Ectodermal cell (in vitro differentiated cells): Measurements from ENCODE around the gene TIAM1.

Experiments used
- H3K27ac ChIP-seq: 2 replicates; pipeline ENCODE4 v1.7.0; 2013; ENCODE audit warnings: mild to moderate bottlenecking, low read depth, low read length; ENCODE audit not compliant: insufficient read depth, poor library complexity, severe bottlenecking
- H3K27me3 ChIP-seq: 2 replicates; pipeline ENCODE4 v1.7.0; 2013; ENCODE audit warnings: mild to moderate bottlenecking, low read length; ENCODE audit not compliant: insufficient read depth, control insufficient read depth, poor library complexity, severe bottlenecking
- H3K36me3 ChIP-seq: one replicate; pipeline ENCODE4 v1.7.0; 2013; ENCODE audit warnings: low read length; ENCODE audit not compliant: control insufficient read depth, insufficient read depth
- H3K4me1 ChIP-seq: one replicate; pipeline ENCODE4 v1.7.0; 2013; ENCODE audit warnings: low read length; ENCODE audit not compliant: control insufficient read depth, insufficient read depth
- H3K4me3 ChIP-seq: 2 replicates; pipeline ENCODE4 v1.7.0; 2013; ENCODE audit warnings: low read depth, low read length, control low read depth; ENCODE audit not compliant: insufficient read depth
- H3K9me3 ChIP-seq: 2 replicates; pipeline ENCODE4 v1.7.0; 2013; ENCODE audit warnings: mild to moderate bottlenecking, low read length, moderate library complexity; ENCODE audit not compliant: control insufficient read depth
- WGBS, 2 experiments: methylation state at CpG; one replicate each; pipeline ENCODE4 v1.1.7; 2013; ENCODE audit warnings: missing lambda C conversion rate in 2 of 2; 5-methylcytosine and 5-hydroxymethylcytosine counted together

TIAM1 gene

DNA sequence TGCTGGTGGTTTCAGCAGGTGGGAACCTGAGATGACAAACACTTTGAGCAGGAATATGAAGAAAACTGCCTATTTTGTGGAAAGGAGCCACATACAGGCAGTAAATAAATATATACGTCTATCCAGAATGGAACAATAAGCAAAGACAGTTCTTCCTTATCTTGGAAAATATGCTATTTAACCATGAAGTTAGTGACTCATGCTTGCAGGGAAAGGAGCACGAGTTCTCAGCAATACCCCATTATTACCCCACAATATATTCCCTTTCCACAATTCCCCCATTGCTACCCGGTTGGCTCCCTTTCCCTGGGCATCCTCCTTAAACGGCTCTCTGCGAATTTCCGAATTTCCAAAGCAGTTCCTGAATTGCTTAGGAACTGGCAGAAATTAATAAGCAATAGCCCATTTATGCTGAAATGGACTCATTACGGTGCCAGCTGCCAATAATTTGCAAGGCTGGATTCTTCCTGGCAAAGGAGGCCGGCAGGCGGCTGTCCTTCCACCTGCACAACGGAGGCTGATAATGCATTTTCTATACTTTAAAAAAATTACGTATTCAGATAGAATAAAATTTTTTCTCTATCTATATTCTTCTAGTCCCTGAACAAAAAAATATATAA, 65.4 kb downstream of the TIAM1 start:
- H3K27me3 ChIP-seq: no peaks in the 10 kb centered on the region
- H3K9me3 ChIP-seq: no peaks in the 10 kb centered on the region
- 91% methylated on average over 9 to 10 of the region's 11 CpGs for WGBS, 2 experiments
- no peak overlapping the region for H3K4me3 ChIP-seq
- no peaks in the 10 kb centered on the region for H3K4me1 ChIP-seq
- H3K27ac ChIP-seq: no peak overlapping the region
- H3K36me3 ChIP-seq: no peaks in the 10 kb centered on the region

GRCh38 chr21:31276663-31277062, 67.4 kb downstream of the TIAM1 start:
- no peak overlapping the region for H3K27ac ChIP-seq
- H3K36me3 ChIP-seq: no peaks in the 10 kb centered on the region
- WGBS, 2 experiments: 86% methylated on average over 7 of the region's 7 CpGs
- H3K9me3 ChIP-seq: no peaks in the 10 kb centered on the region
- H3K4me3 ChIP-seq: no peak overlapping the region
- H3K27me3 ChIP-seq: no peaks in the 10 kb centered on the region
- H3K4me1 ChIP-seq: no peaks in the 10 kb centered on the region

- no peaks in the 10 kb centered on the region for H3K9me3 ChIP-seq
- WGBS, 2 experiments: 80 to 81% methylated on average over 4 to 5 of the region's 6 CpGs
- no peaks in the 10 kb centered on the region for H3K36me3 ChIP-seq
- H3K27me3 ChIP-seq: no peaks in the 10 kb centered on the region
- H3K4me3 ChIP-seq: no peak overlapping the region
- no peaks in the 10 kb centered on the region for H3K4me1 ChIP-seq
- no peak overlapping the region for H3K27ac ChIP-seq
Measured at GRCh38 chr21:31275901-31276300, 68.2 kb downstream of the TIAM1 start.

- no peak overlapping the region for H3K27ac ChIP-seq
- no peaks in the 10 kb centered on the region for H3K36me3 ChIP-seq
- 89 to 90% methylated on average over 2 of the region's 2 CpGs for WGBS, 2 experiments
- no peaks in the 10 kb centered on the region for H3K9me3 ChIP-seq
- H3K4me1 ChIP-seq: peaks cover 3% of the 10 kb centered on the region
- no peak overlapping the region for H3K4me3 ChIP-seq
- H3K27me3 ChIP-seq: no peaks in the 10 kb centered on the region
Measured at GRCh38 chr21:31273278-31273677, 70.8 kb downstream of the TIAM1 start.

DNA sequence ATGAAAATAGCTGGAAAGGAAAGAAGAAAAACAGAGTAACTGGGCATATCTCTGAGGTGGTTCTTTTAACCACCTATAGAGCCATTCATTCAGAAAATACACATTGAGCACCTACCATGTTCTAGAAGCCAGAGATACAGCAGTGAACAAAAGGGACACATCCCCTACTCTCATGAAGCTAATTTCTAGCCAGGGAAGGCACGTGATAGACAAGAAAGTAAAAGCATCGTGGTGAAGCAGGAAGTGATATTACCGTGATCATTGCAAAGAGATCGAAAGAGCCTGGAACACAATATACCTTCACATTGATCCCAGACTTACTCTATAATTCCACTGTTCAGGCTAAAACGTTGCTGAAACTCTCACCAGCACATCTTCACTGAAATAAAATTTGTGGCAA, 76.0 kb downstream of the TIAM1 start:
- H3K27ac ChIP-seq: no peak overlapping the region
- peaks cover 3% of the 10 kb centered on the region for H3K4me1 ChIP-seq
- H3K36me3 ChIP-seq: peaks cover 4% of the 10 kb centered on the region
- no peak overlapping the region for H3K4me3 ChIP-seq
- H3K27me3 ChIP-seq: no peaks in the 10 kb centered on the region
- no peaks in the 10 kb centered on the region for H3K9me3 ChIP-seq
- 91 to 94% methylated on average over 5 of the region's 5 CpGs for WGBS, 2 experiments

DNA sequence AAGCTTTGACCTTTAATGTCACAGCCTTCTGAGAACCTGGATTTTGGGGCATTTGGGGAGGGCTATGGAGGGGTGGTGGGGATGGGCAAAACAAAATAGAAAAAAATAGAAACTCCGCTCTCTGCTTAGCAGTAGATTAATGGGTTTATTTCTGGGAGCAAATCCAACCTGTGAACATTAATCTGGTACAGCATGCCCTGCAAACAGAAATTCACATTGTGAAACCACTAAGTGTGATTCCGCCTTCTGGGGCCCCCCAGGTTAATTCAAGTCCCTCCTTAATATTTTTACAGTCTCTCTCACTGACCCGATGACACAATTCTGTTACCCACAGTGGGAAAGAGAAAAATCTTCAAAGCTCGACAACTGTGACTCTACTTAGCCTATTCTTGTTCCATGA, 76.4 kb downstream of the TIAM1 start:
- H3K4me3 ChIP-seq: no peak overlapping the region
- 94 to 95% methylated on average over 4 of the region's 4 CpGs for WGBS, 2 experiments
- H3K27ac ChIP-seq: no peak overlapping the region
- H3K36me3 ChIP-seq: peaks cover 4% of the 10 kb centered on the region
- H3K4me1 ChIP-seq: peaks cover 3% of the 10 kb centered on the region
- H3K27me3 ChIP-seq: no peaks in the 10 kb centered on the region
- no peaks in the 10 kb centered on the region for H3K9me3 ChIP-seq

- Histone ChIP-seq H3K9me3 (no peaks in the 10 kb centered on the region), H3K36me3 (peaks cover 4% of the 10 kb centered on the region), H3K4me3 (no peak overlapping the region), H3K27ac (no peak overlapping the region), H3K4me1 (peaks cover 3% of the 10 kb centered on the region), H3K27me3 (no peaks in the 10 kb centered on the region)
- WGBS, 2 experiments: 95 to 96% methylated on average over 18 of the region's 18 CpGs
Measured at GRCh38 chr21:31266241-31266640, 77.8 kb downstream of the TIAM1 start.

DNA sequence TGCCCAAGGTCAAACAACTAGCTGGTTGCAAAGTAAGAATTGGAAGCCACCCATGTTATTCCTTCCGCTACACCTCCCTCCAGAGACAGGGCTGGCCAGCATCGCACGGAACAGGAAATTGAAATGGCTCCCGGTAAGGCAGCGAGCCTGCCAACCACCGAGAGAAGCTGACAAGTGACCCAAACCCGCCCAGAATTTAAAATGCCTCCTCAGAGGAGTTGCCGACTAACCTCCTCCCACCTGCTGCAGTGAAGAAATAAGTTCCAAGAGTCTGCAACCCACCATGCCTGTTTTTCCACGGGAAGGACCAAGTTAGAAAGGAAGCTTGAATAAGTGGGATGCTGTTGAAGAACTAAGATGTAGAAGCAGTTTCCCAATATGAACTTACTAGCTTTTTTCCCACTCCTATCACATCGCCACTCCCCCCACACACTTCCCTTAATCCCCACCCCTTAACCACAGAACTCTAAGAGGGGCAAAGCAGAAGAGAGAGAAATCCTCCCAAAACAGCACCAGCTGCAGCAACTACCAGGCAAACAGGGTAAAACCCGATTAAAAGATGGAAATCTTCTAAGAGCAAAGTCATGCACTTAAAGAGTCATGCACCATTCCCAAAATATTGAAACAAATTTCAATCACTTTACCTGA, 78.6 kb downstream of the TIAM1 start:
- Histone ChIP-seq H3K36me3 (peaks cover 4% of the 10 kb centered on the region), H3K4me1 (peaks cover 3% of the 10 kb centered on the region), H3K27me3 (no peaks in the 10 kb centered on the region), H3K27ac (no peak overlapping the region), H3K4me3 (no peak overlapping the region), H3K9me3 (no peaks in the 10 kb centered on the region)
- 92 to 93% methylated on average over 10 to 11 of the region's 11 CpGs for WGBS, 2 experiments

GRCh38 chr21:31264574-31264973, 79.5 kb downstream of the TIAM1 start:
- H3K4me3 ChIP-seq: no peak overlapping the region
- H3K27me3 ChIP-seq: no peaks in the 10 kb centered on the region
- H3K36me3 ChIP-seq: peaks cover 4% of the 10 kb centered on the region
- H3K27ac ChIP-seq: no peak overlapping the region
- 93 to 94% methylated on average over 6 of the region's 6 CpGs for WGBS, 2 experiments
- no peaks in the 10 kb centered on the region for H3K9me3 ChIP-seq
- H3K4me1 ChIP-seq: peaks cover 3% of the 10 kb centered on the region

- Histone ChIP-seq H3K27ac (no peak overlapping the region), H3K4me1 (no peaks in the 10 kb centered on the region), H3K27me3 (no peaks in the 10 kb centered on the region), H3K4me3 (no peak overlapping the region), H3K36me3 (peaks cover 4% of the 10 kb centered on the region), H3K9me3 (no peaks in the 10 kb centered on the region)
- 99 to 100% methylated on average over 4 of the region's 4 CpGs for WGBS, 2 experiments
Measured at GRCh38 chr21:31262728-31263127, 81.3 kb downstream of the TIAM1 start.
